IPS-20b (cell line): ENCODE measurements around the gene LITAFD.

Experiments used
- H3K27ac ChIP-seq: one replicate; pipeline ENCODE4 v1.5.1; 2013; ENCODE audit warnings: low read length
- H3K27me3 ChIP-seq: 2 replicates; pipeline ENCODE4 v1.6.1; 2013; ENCODE audit warnings: mild to moderate bottlenecking, low read length, inconsistent platforms; ENCODE audit not compliant: insufficient read depth
- H3K36me3 ChIP-seq: 2 replicates; pipeline ENCODE4 v1.6.1; 2013; ENCODE audit warnings: low read depth, mild to moderate bottlenecking, inconsistent platforms, low read length, moderate library complexity; ENCODE audit not compliant: insufficient read depth
- H3K4me1 ChIP-seq: 2 replicates; pipeline ENCODE4 v1.6.1; 2013; ENCODE audit warnings: mild to moderate bottlenecking, control low read depth, inconsistent platforms, low read length, moderate library complexity; ENCODE audit not compliant: insufficient read depth
- H3K4me3 ChIP-seq: 2 replicates; pipeline ENCODE4 v1.5.1; 2013; ENCODE audit warnings: mild to moderate bottlenecking, low read length, inconsistent platforms
- H3K9ac ChIP-seq: 2 replicates; pipeline ENCODE4 v1.6.1; 2013; ENCODE audit warnings: low read depth, mild to moderate bottlenecking, inconsistent platforms, low read length, moderate library complexity
- H3K9me3 ChIP-seq: 2 replicates; pipeline ENCODE4 v1.6.1; 2013; ENCODE audit warnings: mild to moderate bottlenecking, low read depth, low read length, inconsistent platforms; ENCODE audit not compliant: insufficient read depth

The LITAFD gene

GRCh38 chr16:8849411-8850011, 32.6 kb upstream of the LITAFD start:
- H3K9me3 ChIP-seq: no peaks in the 10 kb centered on the region
- H3K27me3 ChIP-seq: no peaks in the 10 kb centered on the region
- no peak overlapping the region for H3K4me3 ChIP-seq
- H3K36me3 ChIP-seq: peaks cover 86% of the 10 kb centered on the region
- peaks cover 9% of the 10 kb centered on the region for H3K4me1 ChIP-seq
- no peak overlapping the region for H3K27ac ChIP-seq
- H3K9ac ChIP-seq: no peak overlapping the region

- Histone ChIP-seq H3K4me3 (no peak overlapping the region), H3K9me3 (no peaks in the 10 kb centered on the region), H3K9ac (no peak overlapping the region), H3K4me1 (peaks cover 9% of the 10 kb centered on the region), H3K27ac (no peak overlapping the region), H3K27me3 (no peaks in the 10 kb centered on the region), H3K36me3 (peaks cover 92% of the 10 kb centered on the region)
Observed at GRCh38 chr16:8850279-8850885, 31.8 kb upstream of the LITAFD start.

GRCh38 chr16:8851761-8852403, 30.3 kb upstream of the LITAFD start:
- no peaks in the 10 kb centered on the region for H3K27me3 ChIP-seq
- H3K4me3 ChIP-seq: no peak overlapping the region
- H3K4me1 ChIP-seq: peaks cover 9% of the 10 kb centered on the region
- H3K27ac ChIP-seq: no peak overlapping the region
- no peak overlapping the region for H3K9ac ChIP-seq
- peaks cover 92% of the 10 kb centered on the region for H3K36me3 ChIP-seq
- no peaks in the 10 kb centered on the region for H3K9me3 ChIP-seq

GRCh38 chr16:8852534-8852933, 29.6 kb upstream of the LITAFD start:
- H3K9me3 ChIP-seq: no peaks in the 10 kb centered on the region
- peaks cover 91% of the 10 kb centered on the region for H3K36me3 ChIP-seq
- H3K27me3 ChIP-seq: no peaks in the 10 kb centered on the region
- peaks cover 9% of the 10 kb centered on the region for H3K4me1 ChIP-seq
- no peak overlapping the region for H3K4me3 ChIP-seq
- no peak overlapping the region for H3K27ac ChIP-seq
- no peak overlapping the region for H3K9ac ChIP-seq

GRCh38 chr16:8853150-8853549, 29.0 kb upstream of the LITAFD start:
- peaks cover 9% of the 10 kb centered on the region for H3K4me1 ChIP-seq
- peaks cover 92% of the 10 kb centered on the region for H3K36me3 ChIP-seq

GRCh38 chr16:8853611-8854010, 28.5 kb upstream of the LITAFD start:
- Histone ChIP-seq H3K27ac (no peak overlapping the region), H3K36me3 (peaks cover 92% of the 10 kb centered on the region), H3K9me3 (no peaks in the 10 kb centered on the region), H3K9ac (no peak overlapping the region), H3K27me3 (no peaks in the 10 kb centered on the region), H3K4me3 (no peak overlapping the region), H3K4me1 (peaks cover 9% of the 10 kb centered on the region)

More at GRCh38 chr16:8853150-8853549, 29.0 kb upstream of the LITAFD start:
- H3K9ac ChIP-seq: no peak overlapping the region
- no peaks in the 10 kb centered on the region for H3K27me3 ChIP-seq
- H3K27ac ChIP-seq: no peak overlapping the region
- H3K4me3 ChIP-seq: no peak overlapping the region
- H3K9me3 ChIP-seq: no peaks in the 10 kb centered on the region

GRCh38 chr16:8854298-8854948, 27.7 kb upstream of the LITAFD start:
- H3K36me3 ChIP-seq: peaks cover 92% of the 10 kb centered on the region
- H3K27ac ChIP-seq: no peak overlapping the region
- no peaks in the 10 kb centered on the region for H3K27me3 ChIP-seq
- peaks cover 6% of the 10 kb centered on the region for H3K4me1 ChIP-seq
- no peak overlapping the region for H3K9ac ChIP-seq
- no peak overlapping the region for H3K4me3 ChIP-seq
- H3K9me3 ChIP-seq: no peaks in the 10 kb centered on the region

GRCh38 chr16:8855051-8855786, 26.9 kb upstream of the LITAFD start:
- Histone ChIP-seq H3K9me3 (no peaks in the 10 kb centered on the region), H3K4me3 (no peak overlapping the region), H3K27me3 (no peaks in the 10 kb centered on the region), H3K36me3 (peaks cover 91% of the 10 kb centered on the region), H3K27ac (no peak overlapping the region), H3K4me1 (0 out of 2 replicates have a peak, but pooled peaks cover under 1% of the 10 kb centered on the region), H3K9ac (no peak overlapping the region)

- H3K9ac ChIP-seq: no peak overlapping the region
- H3K27ac ChIP-seq: no peak overlapping the region
- peaks cover 88% of the 10 kb centered on the region for H3K36me3 ChIP-seq
- no peaks in the 10 kb centered on the region for H3K27me3 ChIP-seq
- H3K4me1 ChIP-seq: no peaks in the 10 kb centered on the region
- no peak overlapping the region for H3K4me3 ChIP-seq
- H3K9me3 ChIP-seq: no peaks in the 10 kb centered on the region
Observed at GRCh38 chr16:8855972-8856371, 26.2 kb upstream of the LITAFD start.

- H3K27me3 ChIP-seq: no peaks in the 10 kb centered on the region
- H3K9ac ChIP-seq: no peak overlapping the region
- H3K4me3 ChIP-seq: no peak overlapping the region
- peaks cover 70% of the 10 kb centered on the region for H3K36me3 ChIP-seq
- no peaks in the 10 kb centered on the region for H3K9me3 ChIP-seq
- peaks cover 13% of the 10 kb centered on the region for H3K4me1 ChIP-seq
- no peak overlapping the region for H3K27ac ChIP-seq
Observed at GRCh38 chr16:8858994-8859912, 22.9 kb upstream of the LITAFD start.
